Activated T-cell treated with anti-CD3 and anti-CD28 coated beads for 24 hours (primary cell): ENCODE measurements around the gene CADPS.

Experiments used
- DNase-seq: peaks from one replicate; pipeline ENCODE4 v3.0.0-alpha.2; 2020; ENCODE audit warnings: low read depth

Gene CADPS

GRCh38 chr3:62632510-62633294 lies 242.5 kb downstream of the CADPS start:
- DNase-seq, result no peak

GRCh38 chr3:62631488-62631887 lies 243.7 kb downstream of the CADPS start:
- DNase-seq, result no peak

GRCh38 chr3:62630664-62631063 lies 244.6 kb downstream of the CADPS start:
- no peak for DNase-seq

DNA sequence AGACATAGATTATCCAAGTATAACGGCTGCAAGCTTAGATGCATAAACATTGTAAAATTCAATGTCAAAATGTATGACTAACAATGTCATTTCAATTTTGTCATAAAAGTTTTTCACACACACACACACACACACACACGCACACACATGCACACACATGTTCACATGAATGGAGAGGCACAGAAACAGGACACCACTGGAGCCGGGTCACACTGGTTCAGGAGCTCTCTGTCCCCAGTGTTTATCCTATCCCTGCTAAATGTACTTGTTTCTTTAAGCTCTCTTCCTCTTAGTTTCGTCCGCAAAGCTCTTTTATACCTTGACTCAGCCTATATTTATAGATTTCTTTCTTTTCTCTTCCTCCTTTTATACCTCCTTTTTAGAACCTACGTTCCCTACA lies 249.9 kb downstream of the CADPS start:
- DNase-seq, result no peak

DNA sequence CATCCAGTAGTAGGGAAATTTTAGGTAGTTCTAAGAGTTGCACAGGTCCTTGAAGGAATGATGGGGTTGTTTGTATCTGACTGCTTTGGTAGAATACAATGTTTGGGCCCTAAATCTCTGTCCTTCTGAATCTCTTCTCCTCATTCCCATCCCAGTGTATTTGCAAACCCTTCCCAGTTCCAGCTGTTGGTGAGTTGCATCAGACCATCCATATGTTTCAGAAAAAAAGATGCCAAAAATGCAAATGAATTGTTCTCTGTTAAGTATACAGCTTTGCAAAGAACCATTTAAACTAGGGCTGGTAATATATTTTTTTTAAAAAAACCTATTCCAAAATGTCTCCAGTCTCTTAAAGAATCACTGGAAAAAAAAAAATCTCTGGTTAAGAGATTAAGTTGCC lies 251.0 kb downstream of the CADPS start:
- no peak for DNase-seq

- no peak for DNase-seq
Measured at GRCh38 chr3:62622553-62623174, 252.6 kb downstream of the CADPS start.

DNA sequence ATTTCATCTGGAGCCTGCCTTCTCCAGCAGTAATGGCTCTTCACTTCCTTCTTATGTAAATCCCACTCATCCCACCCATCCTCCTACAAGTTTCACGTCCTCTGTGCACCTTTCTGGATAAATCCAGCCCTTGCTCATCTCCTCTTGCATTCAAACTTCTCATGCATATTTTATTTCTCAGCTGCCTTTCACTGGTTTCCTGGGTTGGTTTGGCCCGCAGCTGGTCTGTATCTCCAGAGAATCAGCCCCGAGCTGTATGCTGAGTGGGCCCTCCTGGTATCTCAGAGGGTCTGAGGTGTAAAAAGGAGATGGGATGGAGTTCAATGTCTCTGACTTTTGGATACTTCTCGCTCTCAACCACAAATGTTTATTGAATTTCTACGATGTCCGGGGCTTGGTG lies 253.3 kb downstream of the CADPS start:
- DNase-seq, result no peak

GRCh38 chr3:62621176-62621575 lies 254.0 kb downstream of the CADPS start:
- DNase-seq, result no peak

GRCh38 chr3:62615258-62615849 lies 259.9 kb downstream of the CADPS start:
- DNase-seq, result no peak

GRCh38 chr3:62614527-62614926 lies 260.7 kb downstream of the CADPS start:
- no peak for DNase-seq

DNA sequence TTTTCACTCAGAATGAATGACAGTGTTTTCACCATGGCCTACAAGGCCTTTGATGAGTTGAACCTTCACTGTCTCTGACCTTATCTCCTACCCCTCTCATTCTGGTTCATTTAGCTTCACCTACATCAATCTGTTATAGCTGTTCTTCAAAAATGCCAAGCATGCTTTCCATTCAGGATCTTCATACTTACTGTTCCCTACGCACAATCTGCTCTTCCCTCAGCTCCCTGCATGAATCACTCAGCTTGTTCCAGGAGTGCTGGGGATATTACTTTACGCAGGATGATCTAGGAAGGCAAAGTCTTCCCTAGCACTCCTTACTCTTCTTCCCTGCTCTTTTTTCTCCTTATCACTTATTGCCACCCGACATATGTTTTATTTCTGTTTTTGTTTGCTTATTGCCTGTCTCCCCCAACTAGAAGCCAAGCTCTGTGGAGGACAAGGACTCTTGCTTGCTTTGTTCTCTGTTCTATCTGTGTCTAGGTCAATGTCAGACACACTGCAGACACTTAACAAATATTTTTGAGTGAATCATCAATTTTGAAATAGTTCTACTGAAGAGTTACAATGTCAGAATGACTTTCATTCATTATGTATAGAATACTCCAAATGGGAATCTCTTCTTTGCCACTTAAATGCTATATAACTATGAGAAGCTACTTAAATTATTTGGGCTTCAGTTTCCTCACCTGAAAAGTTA lies 263.5 kb downstream of the CADPS start:
- no peak for DNase-seq

- no peak for DNase-seq
Measured at GRCh38 chr3:62607287-62608029, 267.8 kb downstream of the CADPS start.

GRCh38 chr3:62605413-62606068 lies 269.7 kb downstream of the CADPS start:
- no peak for DNase-seq

GRCh38 chr3:62604751-62605351 lies 270.4 kb downstream of the CADPS start:
- no peak for DNase-seq

- DNase-seq, result no peak
Measured at GRCh38 chr3:62604298-62604697, 270.9 kb downstream of the CADPS start.

GRCh38 chr3:62602987-62603386 lies 272.2 kb downstream of the CADPS start:
- no peak for DNase-seq

- no peak for DNase-seq
Measured at GRCh38 chr3:62602129-62602770, 273.0 kb downstream of the CADPS start.

GRCh38 chr3:62601238-62602070 lies 273.8 kb downstream of the CADPS start:
- no peak for DNase-seq

GRCh38 chr3:62600033-62600432 lies 275.2 kb downstream of the CADPS start:
- no peak for DNase-seq

DNA sequence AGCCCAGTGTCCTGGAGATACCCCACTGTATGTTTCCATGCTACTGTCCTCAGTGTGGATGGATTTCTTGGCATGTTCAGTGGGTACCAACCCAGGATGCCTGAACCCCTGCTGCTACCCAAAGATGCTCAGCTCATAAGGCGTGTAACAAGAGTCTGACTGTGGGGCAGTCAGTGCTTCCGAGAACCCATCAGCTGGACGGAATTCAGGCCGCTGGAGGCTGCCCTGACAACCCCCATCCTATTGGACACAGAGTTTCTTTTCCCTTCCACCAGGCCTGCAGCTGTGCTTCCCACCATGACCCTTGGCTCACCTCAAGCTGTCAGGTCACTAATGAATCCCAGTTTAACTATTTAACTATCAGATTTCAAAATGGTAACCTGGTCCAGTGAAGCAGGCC lies 277.7 kb downstream of the CADPS start:
- DNase-seq, result no peak
